ENCODE results near the gene TMEM181.

DNA sequence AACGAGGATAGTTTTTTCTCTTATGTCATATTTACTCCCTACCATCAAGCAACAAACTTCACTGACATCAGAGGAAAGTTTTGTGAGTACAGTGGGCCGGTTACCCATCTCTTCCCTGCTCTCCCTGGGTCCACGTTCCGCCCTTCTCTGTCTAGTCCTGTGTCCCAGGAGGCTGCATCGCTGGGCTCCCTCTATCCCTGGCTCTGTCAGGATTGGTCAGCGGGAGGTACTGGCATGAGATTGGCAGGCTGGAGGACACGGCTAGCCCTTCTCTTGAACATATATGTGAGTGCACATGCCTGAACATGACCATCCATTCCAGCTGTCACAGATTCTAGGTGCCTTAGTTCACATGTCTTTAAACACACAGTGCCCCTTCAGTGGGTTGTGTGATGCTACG is 30.3 kb upstream of the TMEM181 start:
- TF ChIP-seq EZH2 (IDR thresholded peaks at IDR 0.05; ENCODE audit: borderline replicate concordance, low read length): no peak
- TF ChIP-seq, protein P1, sequence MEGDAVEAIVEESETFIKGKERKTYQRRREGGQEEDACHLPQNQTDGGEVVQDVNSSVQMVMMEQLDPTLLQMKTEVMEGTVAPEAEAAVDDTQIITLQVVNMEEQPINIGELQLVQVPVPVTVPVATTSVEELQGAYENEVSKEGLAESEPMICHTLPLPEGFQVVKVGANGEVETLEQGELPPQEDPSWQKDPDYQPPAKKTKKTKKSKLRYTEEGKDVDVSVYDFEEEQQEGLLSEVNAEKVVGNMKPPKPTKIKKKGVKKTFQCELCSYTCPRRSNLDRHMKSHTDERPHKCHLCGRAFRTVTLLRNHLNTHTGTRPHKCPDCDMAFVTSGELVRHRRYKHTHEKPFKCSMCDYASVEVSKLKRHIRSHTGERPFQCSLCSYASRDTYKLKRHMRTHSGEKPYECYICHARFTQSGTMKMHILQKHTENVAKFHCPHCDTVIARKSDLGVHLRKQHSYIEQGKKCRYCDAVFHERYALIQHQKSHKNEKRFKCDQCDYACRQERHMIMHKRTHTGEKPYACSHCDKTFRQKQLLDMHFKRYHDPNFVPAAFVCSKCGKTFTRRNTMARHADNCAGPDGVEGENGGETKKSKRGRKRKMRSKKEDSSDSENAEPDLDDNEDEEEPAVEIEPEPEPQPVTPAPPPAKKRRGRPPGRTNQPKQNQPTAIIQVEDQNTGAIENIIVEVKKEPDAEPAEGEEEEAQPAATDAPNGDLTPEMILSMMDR (conservative IDR thresholded peaks at IDR 0.05 in 1 of 2, IDR thresholded peaks at IDR 0.05 in 1 of 2; ENCODE audit: extremely low read depth in 1 of 2, insufficient read depth in 1 of 2, low read depth in 1 of 2, low read length in 2 of 2): no peak

Measured in mammary epithelial cell (primary cell).